OCI-LY3 (cell line): ENCODE measurements around the gene FCRLB.

ENCODE experiments used
- H2AFZ ChIP-seq: fragments of 200-600, 300-600 bp; shearing (Covaris generic); 2 replicates; pipeline ENCODE4 v1.6.0; 2014; ENCODE audit warnings: antibody characterized with exemption, low read depth, low read length
- H3K27ac ChIP-seq: fragments of 200-600, 300-600 bp; sonication (generic); 2 replicates; pipeline ENCODE4 v1.5.1; 2014; ENCODE audit warnings: mild to moderate bottlenecking, low read length, moderate library complexity, mixed read lengths
- H3K27me3 ChIP-seq: fragments of 200-600, 300-600 bp; sonication (generic); 2 replicates; pipeline ENCODE4 v1.6.1; 2014; ENCODE audit warnings: low read depth, low read length, mixed read lengths
- H3K36me3 ChIP-seq: fragments of 200-600, 300-600 bp; sonication (generic); replicated peaks from 2 replicates; pipeline ENCODE3; 2014; ENCODE audit warnings: low read depth, low read length, mixed read lengths
- H3K4me1 ChIP-seq: fragments of 300-600, 200-600 bp; sonication (generic); 2 replicates; pipeline ENCODE4 v1.6.1; 2014; ENCODE audit warnings: low read length, mixed read lengths
- H3K4me2 ChIP-seq: fragments of 200-600, 300-600 bp; sonication (generic); 2 replicates; pipeline ENCODE4 v1.6.1; 2014; ENCODE audit warnings: low read length, mixed read lengths
- H3K4me3 ChIP-seq: fragments of 300-600, 200-600 bp; sonication (generic); 2 replicates; pipeline ENCODE4 v1.5.1; 2014; ENCODE audit warnings: antibody characterized with exemption, mild to moderate bottlenecking, low read length, moderate library complexity
- H3K79me2 ChIP-seq: fragments of 300-600, 200-600 bp; shearing (Covaris generic); 2 replicates; pipeline ENCODE4 v1.6.1; 2014; ENCODE audit warnings: mild to moderate bottlenecking, low read length, mixed read lengths
- H3K9ac ChIP-seq: fragments of 300-600, 200-600 bp; shearing (Covaris generic); 2 replicates; pipeline ENCODE4 v1.6.0; 2014; ENCODE audit warnings: mild to moderate bottlenecking, low read length, moderate library complexity
- H3K9me3 ChIP-seq: fragments of 200-600, 300-600 bp; shearing (Covaris generic); 2 replicates; pipeline ENCODE4 v1.6.1; 2014; ENCODE audit warnings: low read length, mixed read lengths; ENCODE audit not compliant: insufficient read depth
- H4K20me1 ChIP-seq: fragments of 200-600, 300-600 bp; sonication (generic); 2 replicates; pipeline ENCODE4 v1.6.1; 2016; ENCODE audit warnings: low read length, mixed read lengths; ENCODE audit not compliant: insufficient read depth
- EZH2phosphoT487 ChIP-seq: fragments of 200-600 bp; shearing (Covaris generic); IDR thresholded peaks from 2 replicates; pipeline ENCODE4 v1.6.1; 2018; ENCODE audit warnings: antibody characterized with exemption, mixed run types, low read depth
- TF ChIP-seq, protein P1 (sequence below): fragments of 200-600, 300-600 bp; sonication (generic); IDR thresholded peaks from 2 replicates; pipeline ENCODE4 v1.5.1; 2014; ENCODE audit warnings: antibody characterized with exemption, low read length, low read depth

Gene FCRLB

DNA sequence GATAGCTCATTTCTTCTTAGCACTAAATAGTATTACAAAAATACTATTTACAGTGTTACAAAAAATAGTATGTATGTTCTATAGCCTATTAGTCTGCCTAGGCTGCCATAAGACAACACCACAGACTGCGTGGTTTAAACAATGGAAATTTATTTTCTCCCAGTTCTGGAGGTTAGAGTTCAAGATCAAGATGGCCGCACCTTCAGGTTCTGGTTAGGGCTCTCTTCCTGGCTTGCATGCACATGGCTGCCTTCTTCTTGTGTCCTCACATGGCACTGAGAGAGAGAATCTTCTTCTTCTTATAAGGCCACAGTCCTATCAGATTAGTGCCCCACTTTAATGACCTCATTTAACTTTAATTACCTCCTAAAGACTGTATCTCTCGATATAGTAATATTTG lies 48.9 kb downstream of the FCRLB start:
- Histone ChIP-seq H3K4me1 (peaks cover 10% of the 10 kb centered on the region), H3K9ac (no peak overlapping the region), H3K27ac (no peak overlapping the region), H3K27me3 (no peaks in the 10 kb centered on the region), H2AFZ (no peak overlapping the region), H3K79me2 (peaks cover 87% of the 10 kb centered on the region), H3K4me3 (no peak overlapping the region), H3K9me3 (no peaks in the 10 kb centered on the region), H4K20me1 (peaks cover 26% of the 10 kb centered on the region), H3K4me2 (no peak overlapping the region), H3K36me3 (no peaks in the 10 kb centered on the region)
- TF ChIP-seq, protein P1, sequence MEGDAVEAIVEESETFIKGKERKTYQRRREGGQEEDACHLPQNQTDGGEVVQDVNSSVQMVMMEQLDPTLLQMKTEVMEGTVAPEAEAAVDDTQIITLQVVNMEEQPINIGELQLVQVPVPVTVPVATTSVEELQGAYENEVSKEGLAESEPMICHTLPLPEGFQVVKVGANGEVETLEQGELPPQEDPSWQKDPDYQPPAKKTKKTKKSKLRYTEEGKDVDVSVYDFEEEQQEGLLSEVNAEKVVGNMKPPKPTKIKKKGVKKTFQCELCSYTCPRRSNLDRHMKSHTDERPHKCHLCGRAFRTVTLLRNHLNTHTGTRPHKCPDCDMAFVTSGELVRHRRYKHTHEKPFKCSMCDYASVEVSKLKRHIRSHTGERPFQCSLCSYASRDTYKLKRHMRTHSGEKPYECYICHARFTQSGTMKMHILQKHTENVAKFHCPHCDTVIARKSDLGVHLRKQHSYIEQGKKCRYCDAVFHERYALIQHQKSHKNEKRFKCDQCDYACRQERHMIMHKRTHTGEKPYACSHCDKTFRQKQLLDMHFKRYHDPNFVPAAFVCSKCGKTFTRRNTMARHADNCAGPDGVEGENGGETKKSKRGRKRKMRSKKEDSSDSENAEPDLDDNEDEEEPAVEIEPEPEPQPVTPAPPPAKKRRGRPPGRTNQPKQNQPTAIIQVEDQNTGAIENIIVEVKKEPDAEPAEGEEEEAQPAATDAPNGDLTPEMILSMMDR: no peak
- TF ChIP-seq EZH2phosphoT487: no peak

DNA sequence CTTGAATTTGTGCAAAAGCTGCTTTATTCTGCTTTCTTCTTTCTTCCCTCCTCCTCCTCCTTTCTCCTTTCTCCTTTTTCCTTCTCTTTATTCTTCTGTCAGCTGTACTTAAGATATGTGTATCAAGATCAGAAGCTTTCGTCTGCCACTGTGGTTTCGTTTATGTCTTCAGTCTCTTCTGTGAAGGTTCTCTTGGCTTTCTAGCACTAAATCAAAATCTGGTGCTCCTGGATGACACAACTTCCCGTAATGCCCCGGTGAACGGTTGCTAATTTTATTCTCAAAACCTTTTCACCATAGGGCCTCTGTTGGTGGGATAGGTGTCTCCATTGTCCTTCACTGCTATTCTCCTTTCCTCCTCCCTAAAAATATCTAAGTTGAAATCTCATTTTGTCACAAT lies 49.8 kb downstream of the FCRLB start:
- Histone ChIP-seq H4K20me1 (peaks cover 35% of the 10 kb centered on the region), H3K4me3 (no peak overlapping the region), H3K36me3 (no peaks in the 10 kb centered on the region), H3K9me3 (no peaks in the 10 kb centered on the region), H2AFZ (no peak overlapping the region), H3K27me3 (no peaks in the 10 kb centered on the region), H3K4me1 (peaks cover 8% of the 10 kb centered on the region), H3K79me2 (peaks cover 93% of the 10 kb centered on the region), H3K27ac (no peak overlapping the region), H3K9ac (no peak overlapping the region), H3K4me2 (no peak overlapping the region)
- TF ChIP-seq EZH2phosphoT487: no peak
- TF ChIP-seq, protein P1: no peak

DNA sequence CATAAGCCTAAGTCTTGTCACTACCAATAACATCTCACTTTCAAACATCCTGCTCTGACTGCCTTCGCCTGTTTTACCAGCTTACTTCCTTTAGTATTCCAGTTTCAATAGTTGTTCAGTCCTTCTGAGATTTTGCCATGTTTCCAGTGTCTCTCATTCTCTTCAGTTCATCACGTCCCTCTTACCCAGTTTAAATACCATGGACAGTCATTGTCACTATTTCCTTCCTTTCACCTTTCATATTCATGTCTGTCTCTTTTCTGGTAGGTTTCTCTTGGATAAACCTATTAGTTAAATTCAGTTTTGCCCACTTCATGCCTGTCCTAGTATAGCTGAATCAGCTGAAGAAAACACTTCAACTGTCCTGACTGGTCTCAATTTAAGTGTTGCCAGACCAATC lies 50.6 kb downstream of the FCRLB start:
- no peak overlapping the region for H3K4me3 ChIP-seq
- peaks cover 93% of the 10 kb centered on the region for H3K79me2 ChIP-seq
- H3K4me1 ChIP-seq: peaks cover 5% of the 10 kb centered on the region
- H3K27me3 ChIP-seq: no peaks in the 10 kb centered on the region
- H3K27ac ChIP-seq: no peak overlapping the region
- H3K36me3 ChIP-seq: no peaks in the 10 kb centered on the region
- H3K9ac ChIP-seq: no peak overlapping the region
- no peak overlapping the region for H3K4me2 ChIP-seq
- TF ChIP-seq EZH2phosphoT487: no peak
- H4K20me1 ChIP-seq: peaks cover 42% of the 10 kb centered on the region
- no peak overlapping the region for H2AFZ ChIP-seq
- no peaks in the 10 kb centered on the region for H3K9me3 ChIP-seq

DNA sequence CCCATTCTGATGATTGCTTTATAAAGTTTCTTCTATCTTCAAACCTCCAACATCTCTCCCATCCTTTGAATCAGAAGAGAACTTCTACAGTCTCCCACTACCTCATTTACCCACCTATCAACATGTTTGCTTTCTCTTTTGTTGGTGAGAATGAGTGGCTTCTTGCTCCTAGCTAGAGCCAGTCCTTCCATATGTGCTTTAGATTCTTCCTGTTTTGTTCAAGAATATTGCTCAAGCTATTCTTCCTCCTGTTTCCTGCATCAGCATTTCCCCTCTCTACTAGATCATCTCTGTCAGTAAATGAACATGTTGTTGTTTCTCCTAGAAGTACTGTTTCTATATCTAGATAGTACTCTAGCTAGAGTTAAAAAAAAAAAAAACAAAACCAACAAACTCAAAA lies 51.1 kb downstream of the FCRLB start:
- no peaks in the 10 kb centered on the region for H3K9me3 ChIP-seq
- no peak overlapping the region for H2AFZ ChIP-seq
- no peak overlapping the region for H3K27ac ChIP-seq
- no peaks in the 10 kb centered on the region for H3K36me3 ChIP-seq
- no peak overlapping the region for H3K4me3 ChIP-seq
- no peaks in the 10 kb centered on the region for H3K27me3 ChIP-seq
- TF ChIP-seq EZH2phosphoT487: no peak
- TF ChIP-seq, protein P1: no peak
- H3K4me2 ChIP-seq: no peak overlapping the region
- no peak overlapping the region for H3K9ac ChIP-seq
- peaks cover 93% of the 10 kb centered on the region for H3K79me2 ChIP-seq
- H4K20me1 ChIP-seq: peaks cover 46% of the 10 kb centered on the region
- peaks cover 5% of the 10 kb centered on the region for H3K4me1 ChIP-seq

DNA sequence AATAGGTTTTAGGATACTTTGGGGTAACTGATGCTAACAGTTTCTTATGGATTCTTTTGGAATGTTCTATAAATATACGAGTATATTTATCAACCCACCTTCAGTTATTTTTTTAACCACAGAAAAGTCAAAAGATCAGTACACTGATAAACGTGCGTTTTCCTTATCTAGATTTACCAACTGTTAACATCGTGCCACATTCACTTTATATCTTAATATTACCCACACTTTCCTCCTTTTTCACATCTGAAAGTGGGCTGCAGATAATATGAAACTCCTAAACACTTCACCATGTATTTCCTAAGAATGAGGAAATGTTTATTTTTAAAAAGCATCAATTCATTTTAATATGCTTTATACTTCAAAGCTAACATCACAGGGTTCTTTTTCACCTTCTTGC lies 52.4 kb downstream of the FCRLB start:
- Histone ChIP-seq H3K36me3 (no peaks in the 10 kb centered on the region), H3K9ac (no peak overlapping the region), H3K27ac (no peak overlapping the region), H3K4me2 (no peak overlapping the region), H3K4me1 (peaks cover 16% of the 10 kb centered on the region), H4K20me1 (peaks cover 57% of the 10 kb centered on the region), H3K4me3 (no peak overlapping the region), H3K27me3 (no peaks in the 10 kb centered on the region), H3K79me2 (peaks cover 88% of the 10 kb centered on the region), H2AFZ (no peak overlapping the region), H3K9me3 (no peaks in the 10 kb centered on the region)
- no peak for TF ChIP-seq EZH2phosphoT487
- TF ChIP-seq, protein P1: no peak
